Activated B cell treated with CpG ODN at 0.5 μM for 24 hours (primary cell): ENCODE data around the gene KTN1. TPM values are rescaled to one million over a fixed set of nuclear protein-coding genes. Genes with fewer than 3 reads are reported as not detected.

ENCODE experiments used
- ATAC-seq: fragments of 200-7000 bp; cut with Tn5 transposase; one replicate; pipeline ENCODE4 v1.10.0; 2021; ENCODE audit warnings: low read depth, mild to moderate bottlenecking, moderate library complexity
- CTCF ChIA-PET: fragments of 350-600 bp; sonication (Branson Sonifier 250); formaldehyde crosslinking; loops from one replicate; lab custom pipeline; 2021; ENCODE audit warnings: antibody characterized with exemption; lab: Charles Lee
- POLR2A ChIA-PET: fragments of 350-600 bp; sonication (Branson Sonifier 250); formaldehyde crosslinking; loops from one replicate; lab custom pipeline; 2021; ENCODE audit warnings: antibody characterized with exemption; lab: Charles Lee
- DNase-seq: peaks from one replicate; pipeline ENCODE4 v3.0.0; 2022
- H3K27ac Mint-ChIP-seq: one replicate; pipeline ENCODE4 v1.8.0; 2020; ENCODE audit warnings: mixed read lengths
- H3K27me3 Mint-ChIP-seq: one replicate; pipeline ENCODE4 v1.8.0; 2021; ENCODE audit warnings: mixed read lengths
- H3K36me3 Mint-ChIP-seq: one replicate; pipeline ENCODE4 v1.8.0; 2021; ENCODE audit warnings: low read depth, mixed read lengths
- H3K4me1 Mint-ChIP-seq: one replicate; pipeline ENCODE4 v1.8.0; 2021; ENCODE audit warnings: mixed read lengths
- H3K4me3 Mint-ChIP-seq: one replicate; pipeline ENCODE4 v1.8.0; 2020; ENCODE audit warnings: mild to moderate bottlenecking, mixed read lengths
- H3K9me3 Mint-ChIP-seq: one replicate; pipeline ENCODE4 v1.8.0; 2020; ENCODE audit warnings: mixed read lengths
- intact Hi-C: fragments of 100-400 bp; cut with micrococcal nuclease; formaldehyde crosslinking; loops from one replicate; pipeline ENCODE4 v1.15.1; 2024
- total RNA-seq: library from RNA; stranded (reverse); gene quantifications from 2 replicates; pipeline ENCODE4 v1.2.3, GENCODE V29; 2022
- TF ChIP-seq, protein P1 (sequence below): fragments of 200-600 bp; IDR thresholded peaks from one replicate; pipeline ENCODE4 v1.8.0; 2022; ENCODE audit warnings: antibody characterized with exemption, mild to moderate bottlenecking

Gene KTN1
- total RNA-seq, 1 donor from 2014 or later, result 116 TPM

DNA sequence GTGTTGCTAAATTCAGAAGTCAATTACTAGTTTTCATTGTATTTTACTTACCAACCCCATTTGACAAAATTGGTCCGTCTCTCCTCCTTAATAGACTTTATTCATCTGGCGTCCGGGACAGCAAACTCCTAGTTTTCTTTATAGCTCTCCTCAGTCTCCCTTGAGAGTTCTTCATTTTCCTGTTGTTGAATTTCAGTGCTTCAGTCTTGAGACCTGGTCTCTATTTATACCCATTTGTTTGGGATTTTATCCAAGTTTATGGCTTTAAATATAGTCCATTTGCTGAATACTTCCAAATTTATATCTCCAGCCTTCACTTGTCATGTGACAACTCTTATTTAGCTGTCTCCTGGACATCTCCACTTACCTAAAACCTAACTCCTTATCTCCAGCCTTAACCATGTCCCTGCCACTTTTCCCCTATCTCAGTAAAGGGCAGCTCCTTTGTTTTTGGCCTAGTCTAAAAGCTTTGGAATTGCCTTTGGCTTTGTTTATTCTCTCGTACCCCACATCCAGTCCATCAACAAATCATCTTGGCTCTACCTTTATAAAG, 23.5 kb downstream of the KTN1 start:
- TF ChIP-seq, protein P1, sequence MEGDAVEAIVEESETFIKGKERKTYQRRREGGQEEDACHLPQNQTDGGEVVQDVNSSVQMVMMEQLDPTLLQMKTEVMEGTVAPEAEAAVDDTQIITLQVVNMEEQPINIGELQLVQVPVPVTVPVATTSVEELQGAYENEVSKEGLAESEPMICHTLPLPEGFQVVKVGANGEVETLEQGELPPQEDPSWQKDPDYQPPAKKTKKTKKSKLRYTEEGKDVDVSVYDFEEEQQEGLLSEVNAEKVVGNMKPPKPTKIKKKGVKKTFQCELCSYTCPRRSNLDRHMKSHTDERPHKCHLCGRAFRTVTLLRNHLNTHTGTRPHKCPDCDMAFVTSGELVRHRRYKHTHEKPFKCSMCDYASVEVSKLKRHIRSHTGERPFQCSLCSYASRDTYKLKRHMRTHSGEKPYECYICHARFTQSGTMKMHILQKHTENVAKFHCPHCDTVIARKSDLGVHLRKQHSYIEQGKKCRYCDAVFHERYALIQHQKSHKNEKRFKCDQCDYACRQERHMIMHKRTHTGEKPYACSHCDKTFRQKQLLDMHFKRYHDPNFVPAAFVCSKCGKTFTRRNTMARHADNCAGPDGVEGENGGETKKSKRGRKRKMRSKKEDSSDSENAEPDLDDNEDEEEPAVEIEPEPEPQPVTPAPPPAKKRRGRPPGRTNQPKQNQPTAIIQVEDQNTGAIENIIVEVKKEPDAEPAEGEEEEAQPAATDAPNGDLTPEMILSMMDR, result no peak
- no peak for ATAC-seq
- H3K36me3 Mint-ChIP-seq, result peaks cover 14% of the 10 kb centered on the region
- intact Hi-C loops, result no loop called here
- ChIA-PET POLR2A (interaction anchor here (0.7 kb wide), 1 partner anchor 44 kb away, joined by 5 read pairs; no protein-coding TSS in a partner anchor), CTCF (no interaction called here)
- no peaks in the 10 kb centered on the region for H3K27me3 Mint-ChIP-seq
- H3K9me3 Mint-ChIP-seq, result no peaks in the 10 kb centered on the region
- no peak overlapping the region for H3K4me3 Mint-ChIP-seq
- no peak overlapping the region for H3K27ac Mint-ChIP-seq
- DNase-seq, result no peak
- H3K4me1 Mint-ChIP-seq, result peaks cover 18% of the 10 kb centered on the region

DNA sequence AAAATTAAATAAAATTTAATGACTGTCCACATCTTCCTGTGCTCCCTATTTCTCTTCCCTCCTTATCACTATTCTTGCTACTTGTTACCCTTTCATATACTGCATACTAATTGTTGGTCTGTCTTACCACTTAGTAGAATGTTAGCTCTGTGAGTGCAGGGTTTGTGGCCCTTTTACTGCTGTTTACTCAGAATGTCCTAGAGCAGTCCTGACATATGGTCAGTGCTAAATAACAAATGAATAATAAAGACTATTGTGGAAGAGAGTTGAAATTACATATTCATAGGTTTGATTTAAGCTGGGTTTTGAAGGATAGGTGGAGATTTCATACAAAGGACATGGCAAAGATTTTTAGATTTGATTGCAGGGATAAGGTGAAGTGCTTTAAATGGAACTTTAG, 24.5 kb downstream of the KTN1 start:
- no peaks in the 10 kb centered on the region for H3K27me3 Mint-ChIP-seq
- ATAC-seq (no peak), DNase-seq (no peak)
- POLR2A ChIA-PET, result no interaction called here
- H3K9me3 Mint-ChIP-seq, result no peaks in the 10 kb centered on the region
- peaks cover 12% of the 10 kb centered on the region for H3K36me3 Mint-ChIP-seq
- intact Hi-C loops, result no loop called here
- H3K4me3 Mint-ChIP-seq, result no peak overlapping the region
- peaks cover 23% of the 10 kb centered on the region for H3K4me1 Mint-ChIP-seq
- TF ChIP-seq, protein P1, result no peak
- CTCF ChIA-PET, result no interaction called here
- H3K27ac Mint-ChIP-seq, result no peak overlapping the region

DNA sequence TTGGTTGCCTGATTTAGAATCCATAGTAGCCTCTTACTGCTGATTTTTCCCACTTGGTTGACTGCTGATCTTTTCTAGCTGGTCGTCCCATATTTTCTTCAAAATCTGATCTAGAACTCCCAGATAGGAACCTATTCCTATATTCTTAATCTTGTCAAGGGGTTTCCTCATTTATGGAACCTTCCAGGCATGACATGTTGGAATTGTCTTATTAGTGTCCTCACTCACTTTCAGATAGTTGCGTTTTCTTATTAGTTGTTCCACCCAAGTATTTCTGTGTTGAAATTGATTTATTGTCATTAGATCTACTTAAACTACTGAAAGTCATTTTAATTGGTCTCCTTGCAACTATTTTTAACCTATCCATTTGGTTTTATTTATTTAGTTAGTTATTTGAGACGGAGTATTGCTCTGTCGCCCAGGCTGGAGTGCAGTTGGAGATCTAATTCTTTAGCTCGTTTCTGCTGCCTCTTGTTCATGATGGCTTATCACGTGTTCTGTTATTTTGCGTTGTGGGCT, 25.0 kb downstream of the KTN1 start:
- intact Hi-C loops, result no loop called here
- H3K27me3 Mint-ChIP-seq, result no peaks in the 10 kb centered on the region
- DNase-seq (no peak), ATAC-seq (no peak)
- H3K4me1 Mint-ChIP-seq, result peaks cover 22% of the 10 kb centered on the region
- ChIA-PET CTCF (no interaction called here), POLR2A (no interaction called here)
- TF ChIP-seq, protein P1, result no peak
- H3K27ac Mint-ChIP-seq, result no peak overlapping the region
- H3K4me3 Mint-ChIP-seq, result no peak overlapping the region
- H3K9me3 Mint-ChIP-seq, result no peaks in the 10 kb centered on the region
- peaks cover 12% of the 10 kb centered on the region for H3K36me3 Mint-ChIP-seq

- Mint-ChIP-seq H3K27me3 (no peaks in the 10 kb centered on the region), H3K36me3 (peaks cover 14% of the 10 kb centered on the region), H3K9me3 (no peaks in the 10 kb centered on the region), H3K27ac (no peak overlapping the region), H3K4me3 (no peak overlapping the region), H3K4me1 (peaks cover 20% of the 10 kb centered on the region)
- ChIA-PET POLR2A (no interaction called here), CTCF (no interaction called here)
- TF ChIP-seq, protein P1, result no peak
- ATAC-seq (no peak), DNase-seq (no peak)
- intact Hi-C loops, result no loop called here
These were observed 25.8 kb downstream of the KTN1 start for GRCh38 chr14:55605793-55606192.

DNA sequence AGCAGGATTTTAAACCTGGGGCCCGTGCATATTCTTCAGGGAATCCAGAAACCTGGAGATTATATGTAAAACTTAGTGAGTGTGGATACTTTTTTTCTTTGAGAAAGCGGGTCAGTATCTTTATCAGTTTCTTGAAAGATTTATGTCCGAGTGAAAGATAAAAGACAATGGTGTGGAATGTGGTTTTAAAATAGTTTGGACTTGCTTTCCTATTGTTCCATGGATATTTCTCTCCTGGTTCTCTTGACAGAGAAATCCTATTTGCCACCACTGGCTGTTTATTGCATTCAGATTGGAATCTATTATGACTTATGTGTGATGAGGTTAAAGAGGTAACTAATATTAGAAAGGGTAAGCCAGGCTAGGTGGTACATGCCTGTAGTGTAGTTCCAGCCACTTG, 27.4 kb downstream of the KTN1 start:
- ATAC-seq (no peak), DNase-seq (no peak)
- ChIA-PET POLR2A (no interaction called here), CTCF (no interaction called here)
- intact Hi-C loops, result no loop called here
- TF ChIP-seq, protein P1, result no peak
- Mint-ChIP-seq H3K9me3 (no peaks in the 10 kb centered on the region), H3K27me3 (no peaks in the 10 kb centered on the region), H3K4me3 (no peak overlapping the region), H3K27ac (no peak overlapping the region), H3K36me3 (peaks cover 14% of the 10 kb centered on the region), H3K4me1 (peaks cover 20% of the 10 kb centered on the region)
